NAMALWA (cell line): ENCODE measurements around the gene MICOS13.
"Not testable (repeated sequence)": the region's sequence is repeated elsewhere in the genome, so short reads cannot be mapped to it uniquely, and the experiment has no call there.

Source experiments
- DNase-seq: peaks from one replicate; pipeline ENCODE4 v3.0.0-alpha.2; 2015; ENCODE audit warnings: low spot score

MICOS13 gene

GRCh38 chr19:5700455-5701092 is 20.3 kb upstream of the MICOS13 start:
- DNase-seq, result no peak

GRCh38 chr19:5698635-5699422 is 18.5 kb upstream of the MICOS13 start:
- DNase-seq, result no peak

DNA sequence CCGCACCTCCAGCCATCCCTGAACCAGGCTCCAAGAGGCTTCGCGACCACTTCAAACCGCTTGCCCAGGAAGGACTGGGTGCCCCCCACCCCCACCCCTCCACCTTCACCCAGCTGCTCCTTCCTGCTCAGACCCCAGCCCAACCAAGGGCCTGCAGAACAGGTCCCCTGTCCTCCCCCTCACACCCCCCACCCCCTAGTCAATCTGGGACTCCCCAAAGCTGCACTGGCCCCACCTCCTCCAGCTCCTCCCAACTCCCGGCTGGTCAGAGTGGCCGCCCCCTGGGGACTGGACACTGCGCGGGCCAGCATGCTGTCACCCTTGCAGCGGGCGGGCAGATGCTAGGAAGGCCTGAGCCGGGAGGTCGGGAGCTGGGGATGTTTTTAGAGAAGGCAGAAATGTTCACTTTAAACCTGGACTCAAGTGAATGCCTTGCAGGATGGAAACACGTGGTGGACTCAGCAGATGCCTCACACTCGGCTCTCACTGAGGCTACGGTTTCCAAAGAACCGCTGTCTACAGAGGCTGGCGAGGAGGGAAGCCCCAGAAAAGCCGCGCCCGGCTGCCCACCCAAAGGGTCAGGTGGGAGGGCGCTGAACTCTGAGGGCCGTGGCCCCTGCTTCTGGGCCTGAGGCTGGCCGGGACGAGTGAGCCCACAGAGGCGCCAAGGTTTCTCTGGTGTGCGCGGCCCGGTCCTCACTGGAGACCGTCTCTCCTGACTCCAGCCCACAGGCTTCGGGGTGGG is 17.7 kb upstream of the MICOS13 start:
- no peak for DNase-seq

GRCh38 chr19:5697022-5697889 is 16.9 kb upstream of the MICOS13 start:
- DNase-seq, result peak; percentile 37

GRCh38 chr19:5696196-5697021 is 16.1 kb upstream of the MICOS13 start:
- no peak for DNase-seq

- peak; percentile 44 for DNase-seq
Measured at GRCh38 chr19:5695649-5696195, 15.4 kb upstream of the MICOS13 start.

- no peak for DNase-seq
Measured at GRCh38 chr19:5694956-5695648, 14.8 kb upstream of the MICOS13 start.

DNA sequence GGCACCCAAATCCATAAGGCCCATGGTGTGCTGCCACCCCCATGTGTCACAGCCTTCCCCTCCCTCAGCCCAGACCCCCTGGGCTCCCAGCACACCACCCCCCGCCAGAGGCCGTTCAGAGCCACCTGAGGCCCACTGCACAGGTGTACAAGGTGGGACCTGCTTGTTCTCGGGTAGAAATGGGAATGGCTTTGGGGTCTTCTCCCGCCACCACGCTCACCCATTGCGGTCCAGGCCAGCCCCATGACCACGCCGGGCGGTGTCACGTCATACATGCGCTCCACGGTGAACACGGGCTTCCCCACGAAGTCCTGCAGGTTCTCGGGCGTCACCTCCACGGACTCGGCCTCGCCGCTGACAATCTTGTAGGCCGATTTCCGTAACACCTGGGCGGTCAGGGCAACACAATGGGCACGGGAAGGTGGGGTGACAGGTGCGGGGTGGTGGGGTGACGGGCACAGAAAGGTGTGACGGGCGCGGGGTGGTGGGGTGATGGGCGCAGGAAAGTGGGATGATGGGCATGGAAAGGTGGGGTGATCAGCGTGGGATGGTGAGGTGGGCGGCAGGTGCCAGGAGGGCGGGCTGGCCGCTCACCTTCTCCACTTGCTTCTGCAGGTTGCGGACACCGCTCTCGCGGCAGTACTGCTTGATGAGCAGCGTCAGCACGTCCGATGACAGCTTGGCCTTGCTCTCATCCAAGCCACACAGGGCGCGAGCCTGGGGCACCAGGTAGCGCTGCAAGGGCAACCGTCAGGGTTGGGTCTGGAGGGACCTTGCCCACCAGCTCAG is 14.0 kb upstream of the MICOS13 start:
- DNase-seq, result no peak

GRCh38 chr19:5693195-5694166 is 13.2 kb upstream of the MICOS13 start:
- DNase-seq, result peak; percentile 33

DNA sequence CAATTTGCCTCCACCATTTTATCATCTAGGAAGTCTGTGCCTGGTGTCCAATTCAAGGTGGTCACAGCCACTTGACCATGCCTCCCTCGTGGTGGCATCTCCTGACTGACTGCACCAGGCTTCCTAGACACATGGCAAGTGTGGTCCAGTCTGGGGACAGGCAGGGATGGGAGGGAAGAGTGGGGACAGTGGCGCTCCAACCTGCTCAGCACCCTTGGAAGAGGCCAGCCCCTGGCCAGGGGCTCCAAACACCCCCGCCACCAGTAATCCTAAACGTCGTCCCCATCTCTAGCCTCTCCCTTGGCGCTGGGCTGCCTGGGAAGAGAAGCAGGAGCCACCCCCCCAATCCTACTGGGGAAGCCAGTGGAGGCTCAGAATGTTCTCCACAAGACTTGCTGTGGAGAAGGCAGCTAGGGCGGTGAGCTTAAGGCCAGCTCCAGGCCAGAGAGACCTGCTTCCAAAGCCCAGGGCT is 12.4 kb upstream of the MICOS13 start:
- no peak for DNase-seq

DNA sequence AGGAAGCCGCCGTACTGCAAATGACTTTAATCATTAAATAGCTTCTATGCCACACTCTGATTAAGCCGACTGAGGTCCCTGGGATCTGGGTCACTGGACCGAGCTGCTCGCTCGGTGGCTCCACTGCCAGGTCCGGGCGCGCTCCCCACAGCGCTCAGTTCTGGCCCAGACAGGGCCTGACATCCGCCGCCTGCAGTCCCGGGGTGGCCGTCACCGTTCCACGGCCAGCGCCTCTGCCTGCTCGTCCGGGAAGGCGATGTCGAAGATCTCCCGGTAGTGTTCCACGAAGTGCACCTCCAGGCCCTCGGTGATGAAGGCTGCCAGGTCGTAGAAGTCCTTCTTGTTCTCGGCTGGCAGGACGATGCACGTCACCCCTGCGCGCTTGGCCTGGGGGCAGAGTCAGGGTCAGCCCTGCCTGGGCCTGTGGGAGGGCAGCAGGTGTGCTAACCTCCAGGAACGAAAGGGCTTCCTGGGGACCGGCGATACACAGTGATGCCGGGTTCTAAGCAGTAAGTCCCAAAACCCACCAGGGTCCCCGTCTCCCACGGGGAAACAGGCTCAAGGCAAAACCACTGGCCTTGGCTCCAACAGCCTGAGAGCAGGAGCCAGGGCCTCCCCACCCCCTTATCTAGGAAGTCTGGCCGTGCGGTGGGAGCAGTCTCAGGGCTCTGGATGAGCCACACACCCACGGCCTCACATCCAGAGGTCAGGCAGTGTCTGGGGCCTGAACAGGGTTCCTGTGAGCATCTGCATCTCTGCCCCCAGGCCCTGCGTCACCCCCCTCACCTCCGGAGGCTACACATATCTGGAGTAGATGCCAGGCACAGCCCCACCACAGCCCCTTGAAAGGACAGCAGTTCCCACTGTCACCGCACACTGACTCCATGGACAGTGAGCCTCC is 11.8 kb upstream of the MICOS13 start:
- peak; percentile 39 for DNase-seq

GRCh38 chr19:5690955-5691821 is 10.9 kb upstream of the MICOS13 start:
- peak; percentile 55 for DNase-seq

DNA sequence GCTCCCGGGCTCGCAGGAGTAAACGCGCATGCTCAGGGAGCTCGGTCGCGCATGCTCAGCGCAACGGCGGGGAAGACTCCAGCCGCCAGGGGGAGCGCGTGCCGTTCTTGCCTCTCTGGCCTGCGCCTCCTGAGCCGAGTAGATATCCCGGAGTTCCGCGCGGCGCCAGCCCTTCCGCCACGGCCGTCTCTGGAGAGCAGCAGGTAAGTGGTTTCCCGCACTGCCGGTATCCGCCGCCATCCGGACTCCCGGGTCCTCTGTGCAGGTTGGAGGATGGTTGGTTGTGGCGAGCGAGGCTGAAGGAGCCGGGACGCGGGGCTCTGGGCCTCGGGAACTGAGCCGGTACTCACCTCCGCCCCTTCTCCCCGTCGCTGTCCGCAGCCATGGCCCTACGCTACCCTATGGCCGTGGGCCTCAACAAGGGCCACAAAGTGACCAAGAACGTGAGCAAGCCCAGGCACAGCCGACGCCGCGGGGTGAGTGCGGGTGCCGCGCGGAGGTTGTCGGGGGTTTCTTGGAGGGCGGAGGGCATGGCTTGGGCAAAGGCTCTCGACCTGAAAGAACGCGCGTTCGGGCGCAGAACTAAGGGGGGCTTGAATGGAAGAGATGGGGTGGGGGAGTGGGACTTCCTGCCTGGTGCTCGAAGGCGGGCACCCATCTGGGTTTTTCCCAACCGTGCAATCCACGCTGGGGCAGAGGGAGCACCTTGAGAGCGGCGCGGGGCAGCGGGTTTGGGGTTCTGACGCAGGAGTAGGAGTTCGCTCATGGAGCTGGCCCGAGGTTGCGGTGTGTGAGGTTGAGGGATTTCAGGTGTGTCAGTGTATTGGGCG is 10.0 kb upstream of the MICOS13 start, which contains the start of gene RPL36:
TSS of gene RPL36 (plus strand) at position 171 of the 830 bp plus-strand sequence. CDS start at position 384, 213 bp downstream.
- DNase-seq, result peak; percentile 96

- DNase-seq, result not testable (repeated sequence)
Measured at GRCh38 chr19:5688262-5688881, 8.1 kb upstream of the MICOS13 start.
